ENCODE data around the gene NOTCH4.
"Not testable (repeated sequence)": the region's sequence is repeated elsewhere in the genome, so short reads cannot be mapped to it uniquely, and the experiment has no call there.

NOTCH4 gene

DNA sequence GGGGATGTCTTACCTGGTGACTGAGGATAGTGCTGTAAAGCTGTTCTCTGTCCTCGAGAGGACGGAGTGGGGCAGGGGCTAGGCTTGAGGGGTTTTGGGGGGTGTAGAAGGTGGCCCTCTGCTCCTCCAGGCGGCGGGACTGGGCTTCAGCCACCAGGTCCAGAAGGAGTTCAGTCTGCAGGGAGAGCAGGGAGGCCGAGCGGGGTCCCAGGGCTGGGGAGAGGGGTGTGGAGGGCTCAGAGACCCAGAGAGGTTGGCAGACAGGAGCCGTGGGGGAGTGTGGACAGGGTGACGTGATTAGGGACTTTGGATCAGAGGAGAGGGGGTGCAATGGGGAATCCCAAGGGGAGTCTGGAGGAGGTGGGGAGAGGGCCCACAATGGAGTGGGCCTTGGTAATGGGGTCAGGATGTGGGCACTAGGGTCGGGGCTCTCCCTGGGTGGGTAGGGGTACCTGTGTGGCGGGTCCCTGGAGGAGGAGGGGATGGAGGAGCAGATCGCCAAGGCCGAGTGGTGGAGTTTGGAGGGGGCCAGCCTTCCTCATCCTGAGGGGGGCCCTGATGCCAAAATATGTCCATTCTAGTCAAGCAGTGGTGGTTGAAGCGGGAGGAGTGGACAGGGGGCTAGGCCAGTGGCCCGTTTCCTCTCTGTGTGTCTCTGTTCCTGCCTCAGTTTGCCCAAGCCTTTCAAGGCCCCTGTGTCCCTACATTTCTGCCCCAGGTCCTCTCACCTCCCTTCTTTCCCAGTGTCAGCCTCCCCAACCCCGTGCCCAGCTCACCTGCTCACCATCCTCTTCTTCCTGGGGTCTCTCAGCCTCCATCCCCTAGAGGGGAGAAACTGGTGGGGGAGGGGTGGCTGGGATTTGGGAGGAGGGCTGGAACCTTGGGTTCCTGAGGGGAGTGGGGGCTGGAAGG lies 31.9 kb downstream of the NOTCH4 start:
- no peak for DNase-seq

DNA sequence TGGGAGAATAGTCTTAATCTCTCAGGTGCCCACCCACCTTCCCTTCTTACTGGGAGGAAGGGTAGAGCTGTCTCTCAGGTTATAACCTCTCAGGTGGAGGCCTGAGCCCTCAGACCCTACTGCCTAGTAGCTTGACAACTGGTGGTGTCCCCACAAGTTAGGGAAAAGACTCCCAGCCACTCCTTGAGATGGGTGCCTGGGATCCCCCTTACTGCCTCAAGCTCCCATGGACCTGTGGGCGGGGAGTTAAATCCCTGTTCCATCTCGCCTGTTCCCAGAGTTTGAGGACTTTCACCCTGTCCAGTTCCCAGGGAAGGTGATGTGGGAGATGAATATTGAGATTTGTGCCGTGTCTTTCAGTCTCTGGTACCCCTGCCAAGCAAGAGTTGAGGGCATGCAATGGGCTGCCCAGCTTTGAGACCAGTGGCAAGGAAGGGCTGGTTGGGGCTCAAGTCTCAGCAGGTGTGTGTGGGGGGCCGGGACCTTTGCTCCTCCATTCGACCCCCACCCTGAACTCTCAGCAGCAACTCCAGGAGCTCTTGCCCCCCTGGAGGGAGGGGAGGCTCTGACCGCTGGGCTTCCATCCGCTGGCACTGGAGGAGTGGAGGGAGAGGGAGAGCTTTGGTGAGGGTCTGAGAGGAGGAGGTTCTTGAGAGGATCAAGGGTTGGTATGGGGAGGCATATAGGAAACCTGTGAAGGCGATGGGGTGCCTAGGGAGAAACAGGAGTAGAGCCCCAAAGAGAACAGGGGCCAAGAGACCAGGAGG lies 32.8 kb downstream of the NOTCH4 start:
- no peak for DNase-seq

DNA sequence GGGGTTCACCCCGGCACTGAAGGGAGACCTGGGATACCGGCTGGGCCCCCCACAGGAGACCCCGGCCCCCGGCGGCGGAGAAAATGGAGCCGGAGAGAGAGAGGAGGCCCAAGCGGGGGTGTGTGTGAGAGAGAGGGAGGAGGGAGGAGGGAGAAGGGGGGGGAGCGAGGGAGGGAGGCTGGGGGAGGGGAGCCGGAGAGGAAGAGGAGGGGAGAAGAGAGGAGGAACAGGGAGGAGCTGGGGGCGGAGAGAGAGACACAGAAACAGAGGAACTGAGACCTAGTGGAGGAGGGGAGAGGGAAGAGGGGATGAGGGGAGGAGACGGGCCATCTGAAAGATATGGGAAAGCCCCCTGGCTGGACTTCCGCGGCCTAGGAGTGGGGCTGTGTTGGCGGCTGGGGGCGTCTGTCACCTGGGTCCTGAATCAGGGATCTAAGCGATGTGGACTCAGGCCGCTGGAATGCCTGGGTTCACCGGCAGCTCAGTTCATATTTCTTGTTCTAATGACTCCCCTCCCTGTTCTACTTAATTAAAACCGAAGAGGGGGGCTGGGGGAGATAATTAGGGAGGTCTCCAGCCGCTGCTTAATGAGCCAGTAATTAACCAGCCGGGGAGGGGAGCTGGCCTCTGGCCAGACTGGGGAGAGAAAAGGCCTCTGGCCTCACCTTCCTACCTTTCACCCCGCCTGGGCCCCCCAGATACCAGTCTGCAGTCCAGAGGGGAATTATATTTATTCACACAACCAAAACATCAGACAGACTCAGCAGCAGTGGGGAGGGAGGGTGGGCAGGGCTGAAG lies 33.6 kb downstream of the NOTCH4 start, which contains the start of gene PBX2:
TSS of gene PBX2 (minus strand) at position 149 of the 798 bp plus-strand sequence. CDS start 287 bp downstream, outside the sequence.
- peak; percentile 87 to 91 for DNase-seq

DNA sequence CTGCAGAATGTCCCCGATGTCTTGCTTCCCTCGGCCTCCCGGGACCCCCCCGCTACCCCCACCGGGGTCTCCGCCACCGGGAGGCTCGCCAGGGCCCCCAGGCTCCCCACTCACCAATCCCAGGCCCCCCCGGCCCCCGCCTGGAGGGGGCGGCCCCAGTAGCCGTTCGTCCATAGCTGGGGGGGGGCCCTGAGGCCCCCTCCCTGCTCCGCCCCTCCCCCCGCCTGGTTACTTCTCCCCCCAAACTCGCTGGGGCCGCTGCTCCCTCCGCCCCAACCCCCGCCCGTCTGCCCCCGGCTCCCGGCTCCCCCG lies 34.2 kb downstream of the NOTCH4 start:
- DNase-seq: no peak

DNA sequence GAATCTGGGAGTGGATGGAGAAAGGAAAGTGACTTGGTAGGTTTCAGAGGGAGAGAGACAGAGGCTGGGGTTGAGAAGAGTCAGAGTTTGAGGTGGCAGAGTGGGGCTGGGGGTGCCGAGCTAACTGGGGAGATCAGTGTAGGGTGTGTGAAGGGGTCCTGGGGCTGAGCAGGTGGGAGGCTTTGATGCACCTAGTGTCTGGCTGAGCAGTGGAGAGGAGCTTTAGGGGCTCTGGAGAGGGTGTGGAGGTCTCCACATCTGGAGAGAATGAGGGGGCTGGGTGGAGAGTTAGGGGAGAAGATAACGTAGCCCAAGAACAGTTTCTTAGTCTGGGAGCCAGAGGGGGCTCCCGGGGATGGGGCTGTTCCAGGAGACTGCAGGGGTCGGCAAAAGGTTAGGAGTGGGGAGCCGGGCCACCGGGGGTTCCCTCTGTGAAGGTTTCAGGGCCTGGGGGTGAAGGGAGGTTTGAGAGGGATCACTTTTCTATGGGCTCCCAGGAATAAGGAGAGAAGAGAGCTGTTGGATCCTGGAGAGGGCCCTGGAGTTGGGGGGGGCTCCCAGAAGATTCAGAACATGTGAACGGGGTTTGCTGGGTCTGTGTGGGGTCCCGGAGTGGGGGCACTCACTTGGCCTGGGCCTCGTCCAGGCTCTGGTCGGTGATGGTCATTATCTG lies 34.7 kb downstream of the NOTCH4 start:
- DNase-seq: no peak

DNA sequence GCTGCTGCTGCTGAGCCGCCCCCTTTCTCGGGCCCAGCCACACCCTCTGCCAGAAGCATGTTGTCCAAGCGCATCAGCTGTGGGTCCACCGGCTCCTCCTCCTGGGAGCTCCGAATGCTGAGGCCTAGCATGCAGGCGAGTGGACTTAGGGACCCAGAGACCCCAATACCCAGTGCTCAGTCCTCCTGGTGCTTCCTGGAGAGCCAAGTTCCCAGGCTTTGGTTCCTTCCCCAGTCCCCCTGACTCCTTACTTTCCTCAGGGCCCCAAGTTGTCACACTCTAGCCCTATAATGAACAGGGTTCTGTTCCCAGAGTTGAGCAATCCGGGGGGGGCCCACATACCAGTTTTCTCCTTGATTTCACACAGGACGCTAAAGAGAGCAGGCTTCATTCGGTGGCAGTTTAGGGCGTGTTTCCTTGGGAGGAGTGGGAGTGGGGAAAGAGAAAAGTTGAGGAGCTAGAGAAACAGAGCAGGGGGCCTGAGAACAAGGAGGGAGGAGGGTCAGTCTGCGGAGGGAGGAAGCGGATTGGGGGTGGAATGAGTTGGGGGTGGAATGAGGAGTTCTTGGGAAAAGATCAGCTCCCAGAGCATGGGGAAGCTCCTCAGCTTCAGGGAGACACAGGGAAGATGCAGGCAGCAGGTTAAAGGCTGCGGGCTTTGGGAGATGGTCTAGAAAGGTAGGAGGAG lies 35.3 kb downstream of the NOTCH4 start:
- DNase-seq: no peak

DNA sequence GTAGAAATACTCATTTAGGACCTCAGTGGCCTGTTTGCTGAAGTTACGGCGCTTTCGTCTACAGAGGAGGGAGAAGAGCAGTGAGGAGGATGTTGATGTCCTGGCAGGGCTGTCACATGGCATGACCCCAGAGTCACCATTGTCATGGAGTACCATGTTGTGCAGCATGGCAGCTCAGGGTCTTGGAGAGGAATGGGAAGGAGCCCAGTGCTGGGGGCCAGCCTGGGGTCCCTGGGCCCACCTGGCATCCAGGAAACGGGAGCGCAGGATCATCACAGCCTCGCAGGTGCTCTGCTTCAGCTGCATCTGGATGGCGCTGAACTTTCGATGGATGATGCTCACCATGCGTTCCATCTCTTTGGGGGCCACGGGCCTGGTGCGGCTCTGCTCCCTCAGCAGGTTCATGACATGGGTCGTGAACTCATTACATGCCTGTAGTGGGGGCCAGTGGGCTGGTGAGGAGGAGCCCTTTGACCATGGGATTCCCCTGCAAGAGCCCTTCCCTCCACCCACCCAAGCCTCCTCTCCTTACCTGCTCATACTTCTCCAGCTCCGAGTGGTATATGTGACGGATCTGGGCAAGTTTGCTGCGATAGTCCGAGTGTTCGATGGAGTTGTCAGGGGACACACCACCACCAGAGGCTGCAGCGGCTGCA lies 36.0 kb downstream of the NOTCH4 start:
- not testable (repeated sequence) for DNase-seq

DNA sequence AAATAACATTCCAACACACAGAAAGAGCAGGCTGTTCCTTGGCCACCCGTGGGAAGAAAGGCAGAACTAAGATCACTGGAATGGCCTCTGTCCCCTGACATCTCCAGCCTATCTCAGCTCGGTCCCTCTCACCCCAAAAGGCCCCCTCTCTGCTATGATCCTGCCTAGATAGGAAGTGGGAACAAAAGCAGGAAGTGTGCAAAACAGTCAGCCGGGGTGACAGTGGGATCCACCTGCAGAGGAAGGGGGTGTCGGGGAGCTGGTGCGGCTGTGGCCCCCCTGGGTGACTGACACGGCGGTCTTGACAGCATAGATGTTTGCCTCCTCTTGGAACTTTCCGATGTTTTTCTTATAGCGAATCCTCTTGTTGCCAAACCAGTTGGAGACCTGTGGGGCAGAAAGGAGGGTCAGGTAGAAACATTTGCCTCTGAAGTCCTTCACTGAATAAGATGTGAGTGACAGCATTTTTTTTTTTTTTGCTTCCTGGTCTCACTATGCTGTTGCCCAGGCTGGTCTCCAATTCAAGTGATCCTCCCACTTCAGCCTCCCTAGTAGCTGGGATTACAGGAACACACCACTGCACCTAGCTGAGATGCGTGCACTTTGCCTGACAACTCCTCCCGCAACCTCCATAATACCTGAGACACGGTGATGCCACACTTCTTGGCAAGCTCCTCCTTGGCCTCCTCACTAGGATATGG lies 36.7 kb downstream of the NOTCH4 start:
- DNase-seq: no peak

DNA sequence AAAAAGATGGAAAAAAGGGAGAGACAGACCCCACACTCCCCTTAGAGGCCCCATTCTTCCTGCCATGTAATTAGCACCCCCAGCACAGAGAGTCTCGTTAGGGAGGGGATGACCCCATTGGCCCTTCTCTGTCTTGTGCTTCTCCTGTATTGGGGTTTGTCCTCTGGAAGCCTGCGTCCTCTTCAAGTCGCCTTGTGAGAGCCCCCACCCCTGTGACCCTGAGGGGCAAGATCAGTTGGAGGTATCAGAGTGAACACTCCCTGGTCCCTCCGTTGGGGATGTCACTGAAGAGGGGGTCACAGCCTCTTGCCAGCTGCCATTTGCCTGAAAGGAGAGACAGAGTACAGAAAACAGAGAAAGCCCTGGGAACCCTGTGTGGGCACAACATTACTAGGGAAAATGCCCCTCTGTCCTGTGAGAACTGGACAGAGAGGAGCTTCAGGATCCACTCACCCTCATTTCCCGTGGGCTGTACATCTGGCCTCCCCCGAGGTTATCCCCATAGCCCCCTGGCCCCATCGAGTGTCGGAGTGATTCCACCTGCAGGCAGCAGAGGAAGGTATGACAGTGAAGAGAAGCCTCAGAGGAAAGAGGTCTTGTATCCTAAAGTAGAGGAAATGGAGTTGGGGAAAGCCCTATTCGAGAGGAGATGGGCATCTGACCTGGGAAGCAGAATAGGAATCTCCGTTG lies 37.6 kb downstream of the NOTCH4 start:
- DNase-seq: not testable (repeated sequence)

DNA sequence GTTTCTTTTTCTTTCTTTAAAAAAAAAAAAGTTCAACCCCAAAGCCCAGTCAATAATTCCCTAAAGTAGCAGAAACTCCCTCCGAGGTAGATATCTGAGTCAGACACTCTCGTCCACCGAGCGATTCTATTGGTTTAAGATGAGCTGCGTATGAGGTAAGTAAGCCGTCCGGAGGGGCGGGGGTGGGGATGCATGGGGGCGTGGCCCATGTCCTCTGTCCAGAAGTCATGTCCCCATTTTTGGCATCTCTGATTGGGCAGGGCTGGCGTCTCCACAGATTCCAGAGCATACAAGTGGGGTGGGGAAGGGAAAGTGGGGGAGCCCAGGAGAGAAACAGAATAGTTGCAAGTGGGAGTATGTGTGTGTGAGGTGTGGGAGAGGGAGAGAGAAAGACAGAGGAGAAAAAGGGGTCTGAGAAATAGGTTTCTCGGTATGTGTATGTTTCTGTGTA lies 38.2 kb downstream of the NOTCH4 start:
- peak; percentile 57 to 64 for DNase-seq

DNA sequence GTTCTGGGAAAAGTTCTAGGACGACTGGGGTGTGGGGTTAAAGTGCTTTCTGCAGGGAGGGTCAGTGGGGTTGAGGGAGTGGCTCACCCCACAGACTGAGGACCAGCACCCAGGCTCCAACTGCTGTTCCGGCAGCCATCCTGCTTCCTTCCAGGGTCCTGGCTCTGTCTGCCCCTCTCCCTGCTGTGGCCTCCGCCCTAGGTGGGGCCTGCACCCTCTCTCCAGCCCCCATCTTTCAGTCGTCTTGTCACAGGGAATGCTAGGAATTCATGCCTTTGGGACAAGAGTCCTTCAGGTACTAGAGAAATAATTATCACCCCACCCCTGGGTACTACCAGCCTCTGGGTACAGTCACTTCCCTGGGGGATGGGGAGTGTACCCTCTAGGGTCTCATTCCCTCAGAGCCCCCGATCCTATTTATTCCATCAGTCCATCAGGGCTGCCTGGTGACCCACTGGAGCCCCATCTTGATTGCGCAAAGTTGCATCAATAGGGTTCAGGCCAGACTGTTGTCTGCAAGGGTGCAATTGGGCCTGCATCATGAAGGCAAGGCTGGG lies 39.7 kb downstream of the NOTCH4 start, which contains the start of gene AGER:
TSS of gene AGER (minus strand) at position 170 of the 557 bp plus-strand sequence. CDS start at position 139, 31 bp downstream.
- DNase-seq: no peak

DNA sequence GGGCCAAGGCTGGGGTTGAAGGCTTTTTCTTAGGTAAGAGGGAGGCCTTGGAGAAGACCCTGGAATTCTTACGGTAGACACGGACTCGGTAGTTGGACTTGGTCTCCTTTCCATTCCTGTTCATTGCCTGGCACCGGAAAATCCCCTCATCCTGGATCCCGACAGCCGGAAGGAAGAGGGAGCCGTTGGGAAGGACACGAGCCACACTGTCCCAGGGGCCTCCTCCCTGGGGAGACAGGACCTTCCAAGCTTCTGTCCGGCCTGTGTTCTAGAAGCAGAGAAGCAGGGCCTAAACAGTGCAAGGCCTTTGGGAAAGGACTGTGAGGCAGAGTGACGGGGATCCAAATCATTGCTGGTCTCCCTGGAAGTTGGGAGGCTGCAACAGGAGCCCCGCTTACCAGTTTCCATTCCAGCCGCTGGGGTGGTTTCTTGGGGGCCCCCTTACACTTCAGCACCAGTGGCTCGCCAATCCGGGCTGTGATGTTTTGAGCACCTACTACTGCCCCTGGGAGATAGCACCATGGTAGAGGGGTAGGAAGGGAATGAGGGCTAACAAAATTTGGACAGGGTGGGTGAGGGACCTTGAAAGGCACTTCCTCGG lies 40.3 kb downstream of the NOTCH4 start:
- no peak for DNase-seq

DNA sequence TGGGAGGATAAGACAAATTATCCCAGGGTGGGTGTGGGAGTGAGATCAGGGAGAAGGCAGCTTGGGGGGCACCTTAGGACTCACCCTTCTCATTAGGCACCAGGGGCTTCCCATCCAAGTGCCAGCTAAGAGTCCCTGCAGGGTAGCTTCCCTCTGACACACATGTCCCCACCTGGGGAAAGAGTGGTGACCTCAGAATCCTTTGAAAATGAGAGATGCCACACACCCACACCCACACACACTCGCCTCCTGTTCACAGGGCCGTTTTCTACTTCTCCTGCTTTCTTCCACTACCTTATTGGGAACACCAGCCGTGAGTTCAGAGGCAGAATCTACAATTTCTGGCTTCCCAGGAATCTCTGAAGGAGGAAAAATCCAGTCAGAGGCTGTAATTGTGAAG lies 40.8 kb downstream of the NOTCH4 start:
- no peak for DNase-seq

DNA sequence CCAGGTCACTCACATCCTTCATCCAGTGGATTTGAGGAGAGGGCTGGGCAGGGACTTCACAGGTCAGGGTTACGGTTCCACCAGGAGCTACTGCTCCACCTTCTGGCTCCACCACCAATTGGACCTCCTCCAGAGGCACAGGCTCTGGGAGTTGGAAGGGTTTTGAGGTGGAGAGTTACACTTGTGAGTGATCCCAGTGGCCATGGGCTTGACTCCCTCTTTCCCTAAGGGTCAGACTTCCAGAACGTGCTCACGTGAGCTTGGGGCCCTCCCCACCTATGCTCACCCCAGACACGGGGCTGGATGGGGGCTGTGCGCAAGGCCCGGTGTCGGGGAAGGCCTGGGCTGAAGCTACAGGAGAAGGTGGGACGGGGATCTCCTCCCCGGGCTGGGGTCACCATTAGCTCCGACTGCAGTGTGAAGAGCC lies 41.3 kb downstream of the NOTCH4 start:
- DNase-seq: no peak

DNA sequence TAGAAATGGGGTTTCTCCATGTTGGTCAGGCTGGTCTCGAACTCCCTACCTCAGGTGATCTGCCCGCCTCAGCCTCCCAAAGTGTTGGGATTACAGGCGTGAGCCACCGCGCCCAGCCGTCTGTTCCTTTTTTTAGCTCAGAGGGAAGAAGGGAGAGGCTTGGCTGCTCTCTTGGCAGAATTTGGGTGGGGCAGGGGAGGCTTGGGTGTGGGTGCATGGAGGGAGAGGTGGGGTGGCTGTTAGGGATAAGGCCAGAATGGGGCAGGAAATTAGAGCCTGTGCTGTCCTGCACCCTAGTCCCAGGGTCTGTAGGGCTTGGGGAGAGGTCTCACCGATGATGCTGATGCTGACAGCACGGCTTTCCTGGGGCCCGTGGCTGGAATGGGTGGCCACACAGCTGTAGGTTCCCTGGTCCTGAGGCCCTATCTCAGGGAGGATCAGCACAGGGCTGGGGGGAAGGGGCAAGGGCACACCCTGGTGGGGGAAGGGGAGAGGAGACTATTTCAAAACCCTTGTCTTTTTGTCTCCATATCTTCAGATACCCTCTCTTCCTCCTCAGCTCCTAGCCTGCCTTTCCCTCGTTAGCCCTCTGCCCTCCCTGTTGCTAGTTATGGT lies 41.8 kb downstream of the NOTCH4 start:
- DNase-seq: no peak

DNA sequence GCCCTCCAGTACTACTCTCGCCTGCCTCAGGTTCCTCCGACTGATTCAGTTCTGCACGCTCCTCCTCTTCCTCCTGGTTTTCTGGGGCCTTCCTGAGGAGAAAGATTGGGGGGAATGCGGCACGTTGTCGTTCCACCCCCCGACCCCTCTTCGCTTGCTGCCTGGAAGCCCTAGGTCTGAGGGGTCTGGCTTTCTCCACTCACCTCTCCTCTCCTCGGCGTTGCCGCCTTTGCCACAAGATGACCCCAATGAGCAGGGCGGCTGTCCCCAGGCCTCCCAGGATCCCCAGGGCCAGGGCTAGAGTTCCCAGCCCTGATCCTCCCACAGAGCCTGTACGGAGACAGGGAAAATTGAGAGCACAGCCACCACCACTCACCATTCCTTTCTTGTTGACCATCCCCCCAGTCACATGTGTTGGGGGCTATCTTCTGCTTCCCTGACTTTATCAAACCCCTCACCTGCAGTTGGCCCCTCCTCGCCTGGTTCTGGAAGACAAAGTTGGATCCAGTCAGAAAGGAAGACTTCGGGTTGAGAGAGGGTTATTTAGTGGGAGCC lies 42.6 kb downstream of the NOTCH4 start:
- no peak for DNase-seq

DNA sequence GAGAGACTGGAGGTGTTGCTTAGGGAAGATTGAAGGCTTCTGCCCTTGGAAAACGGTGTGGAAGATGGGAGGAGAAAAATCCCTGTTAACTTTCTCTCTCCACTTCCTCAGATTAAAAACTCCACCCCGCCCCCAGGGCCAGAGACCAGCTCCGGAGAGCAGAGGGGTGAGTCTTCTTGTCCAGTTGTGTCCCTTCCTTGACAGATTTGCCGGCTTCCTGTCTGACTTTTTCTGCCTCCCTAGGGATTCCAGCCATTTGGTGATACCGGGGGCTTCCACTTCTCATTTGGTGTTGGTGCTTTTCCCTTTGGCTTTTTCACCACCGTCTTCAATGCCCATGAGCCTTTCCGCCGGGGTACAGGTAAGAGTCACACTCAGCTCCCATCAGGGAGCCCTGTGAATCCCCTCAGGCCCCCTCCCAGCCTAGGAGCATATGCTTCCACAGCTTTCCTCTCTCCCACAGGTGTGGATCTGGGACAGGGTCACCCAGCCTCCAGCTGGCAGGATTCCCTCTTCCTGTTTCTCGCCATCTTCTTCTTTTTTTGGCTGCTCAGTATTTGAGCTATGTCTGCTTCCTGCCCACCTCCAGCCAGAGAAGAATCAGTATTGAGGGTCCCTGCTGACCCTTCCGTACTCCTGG lies 44.0 kb downstream of the NOTCH4 start:
- DNase-seq: no peak

All from activated CD4-positive, alpha-beta T cell treated with anti-CD3 and anti-CD28 coated beads for 4 hours (primary cell).